Mesenchymal stem cell (in vitro differentiated cells and primary cell): ENCODE data around the gene TINCR.

Source experiments
- DNase-seq: peaks from one replicate; pipeline ENCODE4 v3.0.0-alpha.2; 2013
- H2AFZ ChIP-seq: one replicate; pipeline ENCODE4 v1.6.1; 2013; ENCODE audit warnings: low read depth, mild to moderate bottlenecking, control low read depth, inconsistent platforms, low read length, moderate library complexity
- H2AK5ac ChIP-seq: 2 replicates; pipeline ENCODE4 v1.6.1; 2013; ENCODE audit warnings: low read length, moderate library complexity, mild to moderate bottlenecking, inconsistent platforms; ENCODE audit not compliant: severe bottlenecking
- H2BK120ac ChIP-seq: one replicate; pipeline ENCODE4 v1.6.1; 2013; ENCODE audit warnings: low read depth, mild to moderate bottlenecking, inconsistent platforms, low read length, moderate library complexity
- H2BK12ac ChIP-seq, 2 experiments: one replicate each; pipeline ENCODE4 v1.6.1; 2013; ENCODE audit warnings: inconsistent platforms in 2 of 2, low read length in 2 of 2, mild to moderate bottlenecking in 2 of 2, moderate library complexity in 2 of 2, control low read depth in 1 of 2
- H2BK15ac ChIP-seq: one replicate; pipeline ENCODE4 v1.6.1; 2013; ENCODE audit warnings: mild to moderate bottlenecking, low read depth, inconsistent platforms; ENCODE audit not compliant: poor library complexity, severe bottlenecking
- H2BK5ac ChIP-seq: 2 replicates; pipeline ENCODE4 v1.6.1; 2013; ENCODE audit warnings: low read depth, mild to moderate bottlenecking, low read length, control low read depth, inconsistent platforms; ENCODE audit not compliant: poor library complexity, severe bottlenecking
- H3K14ac ChIP-seq, 2 experiments: one replicate each; pipeline ENCODE4 v1.6.1; 2013; ENCODE audit warnings: inconsistent platforms in 2 of 2, low read length in 2 of 2, control low read depth in 1 of 2, mild to moderate bottlenecking in 1 of 2, moderate library complexity in 1 of 2
- H3K18ac ChIP-seq, 2 experiments: one replicate each; pipeline ENCODE4 v1.6.1; 2013; ENCODE audit warnings: inconsistent platforms in 2 of 2, low read length in 2 of 2, control low read depth in 1 of 2, low read depth in 1 of 2, mild to moderate bottlenecking in 1 of 2
- H3K23ac ChIP-seq, 2 experiments: one replicate each; pipeline ENCODE4 v1.6.1; 2013; ENCODE audit warnings: inconsistent platforms in 2 of 2, low read length in 2 of 2, mild to moderate bottlenecking in 2 of 2, moderate library complexity in 2 of 2, control low read depth in 1 of 2
- H3K27ac ChIP-seq: 2 replicates; pipeline ENCODE4 v1.5.1; 2013; ENCODE audit warnings: mild to moderate bottlenecking, moderate library complexity, low read length, control low read depth, inconsistent platforms; ENCODE audit not compliant: poor library complexity, severe bottlenecking
- H3K27me3 ChIP-seq, 2 experiments: 2 replicates each; pipeline versions ENCODE4 v1.6.1 to v1.7.0; 2013; ENCODE audit warnings: low read length in 2 of 2, mild to moderate bottlenecking in 2 of 2, moderate library complexity in 2 of 2, control low read depth in 1 of 2, inconsistent platforms in 1 of 2; ENCODE audit not compliant: control insufficient read depth in 1 of 2, insufficient read depth in 1 of 2
- H3K36me3 ChIP-seq, 2 experiments: 2 replicates each; pipeline versions ENCODE4 v1.6.1 to v1.7.0; 2013; ENCODE audit warnings: low read length in 2 of 2, control low read depth in 1 of 2, inconsistent platforms in 1 of 2, low read depth in 1 of 2, mild to moderate bottlenecking in 1 of 2; ENCODE audit not compliant: insufficient read depth in 2 of 2, control insufficient read depth in 1 of 2
- H3K4ac ChIP-seq, 2 experiments: one replicate each; pipeline ENCODE4 v1.6.1; 2013; ENCODE audit warnings: inconsistent platforms in 2 of 2, low read length in 2 of 2, mild to moderate bottlenecking in 2 of 2, moderate library complexity in 2 of 2, control low read depth in 1 of 2, low read depth in 1 of 2
- H3K4me1 ChIP-seq: 2 replicates; pipeline ENCODE4 v1.6.1; 2013; ENCODE audit warnings: low read depth, low read length, control low read depth; ENCODE audit not compliant: control insufficient read depth, insufficient read depth
- H3K4me2 ChIP-seq: 2 replicates; pipeline ENCODE4 v1.6.1; 2013; ENCODE audit warnings: low read length, mild to moderate bottlenecking, inconsistent platforms; ENCODE audit not compliant: poor library complexity, severe bottlenecking
- H3K4me3 ChIP-seq, 2 experiments: 2 replicates each; pipeline versions ENCODE4 v1.5.1 to v1.7.0; 2013; ENCODE audit warnings: low read length in 2 of 2, mild to moderate bottlenecking in 2 of 2, control low read depth in 1 of 2, low read depth in 1 of 2; ENCODE audit not compliant: insufficient read depth in 1 of 2
- H3K79me1 ChIP-seq: replicated peaks from 2 replicates; pipeline ENCODE4 v1.6.1; 2013; ENCODE audit warnings: mild to moderate bottlenecking, control low read depth, low read length, inconsistent platforms; ENCODE audit not compliant: poor library complexity, severe bottlenecking
- H3K9ac ChIP-seq: 2 replicates; pipeline ENCODE4 v1.7.0; 2013; ENCODE audit warnings: mild to moderate bottlenecking, low read length, moderate library complexity
- H3K9me3 ChIP-seq: 2 replicates; pipeline ENCODE4 v1.7.0; 2013; ENCODE audit warnings: mild to moderate bottlenecking, low read length; ENCODE audit not compliant: control insufficient read depth
- H4K8ac ChIP-seq: one replicate; pipeline ENCODE4 v1.6.1; 2013; ENCODE audit warnings: inconsistent platforms, mild to moderate bottlenecking, low read length, moderate library complexity
- H4K91ac ChIP-seq: one replicate; pipeline ENCODE4 v1.6.1; 2013; ENCODE audit warnings: mild to moderate bottlenecking, low read length, inconsistent platforms
- WGBS: methylation state at CpG from one replicate; pipeline ENCODE4 v1.1.7; 2013; ENCODE audit warnings: mixed read lengths; 5-methylcytosine and 5-hydroxymethylcytosine counted together

TINCR gene

DNA sequence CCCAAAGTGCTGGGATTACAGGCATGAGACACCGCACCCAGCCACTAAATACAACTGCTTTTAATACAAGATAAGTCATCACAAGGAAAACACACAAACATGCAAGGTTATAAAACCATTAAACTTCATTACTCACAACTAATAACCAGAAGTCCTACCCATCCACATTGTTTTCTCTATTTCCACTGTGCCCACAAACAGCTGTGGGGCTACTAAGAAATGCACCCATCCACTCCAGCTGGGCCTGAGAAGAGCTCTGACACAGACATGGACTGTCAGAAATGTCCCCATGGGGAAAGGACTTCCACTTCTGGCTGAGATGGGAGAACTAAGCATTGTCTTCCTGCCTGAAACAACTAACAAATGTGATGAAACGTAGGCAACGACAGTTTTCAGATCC, 37.6 kb upstream of the TINCR start:
- H3K4ac ChIP-seq, result no peak overlapping the region
- no peak overlapping the region for H2BK12ac ChIP-seq
- WGBS, result 97% methylated on average over 3 of the region's 3 CpGs

DNA sequence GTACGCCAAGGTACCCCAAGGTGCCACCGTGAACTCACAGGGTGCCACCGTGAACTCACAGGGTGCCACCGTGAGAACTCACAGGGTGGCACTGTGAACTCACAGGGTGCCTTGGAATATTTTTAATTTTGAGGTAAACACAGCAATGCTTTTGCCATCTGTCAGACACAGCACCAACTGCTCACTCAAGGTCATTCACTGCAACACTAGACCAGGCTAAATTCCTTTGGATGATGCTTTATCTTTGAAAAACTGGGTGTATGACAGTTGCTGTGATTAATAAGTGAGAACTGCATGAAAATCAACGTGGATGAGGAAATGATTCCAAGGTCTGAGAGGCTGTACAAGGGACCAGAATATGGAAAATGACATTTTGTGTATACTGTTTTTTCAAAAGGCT, 35.9 kb upstream of the TINCR start:
- peaks cover 48% of the 10 kb centered on the region for H3K79me1 ChIP-seq
- no peak overlapping the region for H3K23ac ChIP-seq
- no peaks in the 10 kb centered on the region for H3K4me1 ChIP-seq
- no peak overlapping the region for H3K4me2 ChIP-seq
- no peak overlapping the region for H3K4ac ChIP-seq
- no peak overlapping the region for H2BK120ac ChIP-seq
- H3K14ac ChIP-seq, result no peak overlapping the region
- no peak overlapping the region for H2AFZ ChIP-seq
- no peak overlapping the region for H4K8ac ChIP-seq
- H3K36me3 ChIP-seq, result peaks cover 67 to 90% of the 10 kb centered on the region in 2 experiments
- no peak overlapping the region for H3K18ac ChIP-seq
- H2BK5ac ChIP-seq, result no peak overlapping the region
- no peak overlapping the region for H2BK15ac ChIP-seq
- no peak overlapping the region for H3K4me3 ChIP-seq
- no peak for DNase-seq
- no peak overlapping the region for H2AK5ac ChIP-seq
- H2BK12ac ChIP-seq, result no peak overlapping the region
- no peak overlapping the region for H4K91ac ChIP-seq
- no peak overlapping the region for H3K27ac ChIP-seq
- no peak overlapping the region for H3K9ac ChIP-seq
- 92% methylated on average over 5 of the region's 5 CpGs for WGBS
- H3K27me3 ChIP-seq, result no peaks in the 10 kb centered on the region
- no peaks in the 10 kb centered on the region for H3K9me3 ChIP-seq

More for the DNA sequence above, 37.6 kb upstream of the TINCR start:
- Histone ChIP-seq H3K27me3 (no peaks in the 10 kb centered on the region), H3K18ac (no peak overlapping the region), H2AK5ac (no peak overlapping the region), H3K79me1 (peaks cover 43% of the 10 kb centered on the region), H4K8ac (no peak overlapping the region), H3K4me3 (no peak overlapping the region), H2BK120ac (no peak overlapping the region), H3K9ac (no peak overlapping the region), H2BK15ac (no peak overlapping the region), H2BK5ac (no peak overlapping the region), H3K23ac (peak overlapping the region in 1 of 2 experiments; percentile 22), H3K14ac (no peak overlapping the region), H3K36me3 (peaks cover 66 to 89% of the 10 kb centered on the region in 2 experiments), H4K91ac (no peak overlapping the region), H3K9me3 (no peaks in the 10 kb centered on the region), H3K27ac (no peak overlapping the region), H3K4me2 (no peak overlapping the region), H3K4me1 (no peaks in the 10 kb centered on the region), H2AFZ (no peak overlapping the region)
- no peak for DNase-seq

DNA sequence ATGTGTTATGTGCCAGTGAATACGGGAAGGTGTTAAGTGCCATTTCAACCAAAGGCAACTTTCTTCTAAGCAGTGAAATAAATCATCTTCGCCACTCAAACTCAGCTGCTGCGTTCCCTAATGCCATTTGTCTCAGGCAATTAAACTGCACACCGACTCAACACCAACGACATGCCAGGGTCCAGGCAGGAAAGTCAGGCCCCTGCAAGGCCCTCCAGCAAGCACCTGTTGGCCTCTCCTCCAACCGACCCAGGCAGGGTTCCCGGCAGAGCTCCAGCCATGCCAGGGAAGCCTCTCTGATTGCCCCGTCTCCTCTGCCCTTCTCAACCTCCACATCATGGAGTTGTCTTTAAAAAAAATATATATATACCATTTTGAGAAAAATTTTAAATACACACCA, 33.0 kb upstream of the TINCR start:
- Histone ChIP-seq H2AK5ac (no peak overlapping the region), H2BK5ac (no peak overlapping the region), H3K27ac (no peak overlapping the region), H2BK120ac (no peak overlapping the region), H3K18ac (no peak overlapping the region), H3K9me3 (no peaks in the 10 kb centered on the region), H3K4me1 (no peaks in the 10 kb centered on the region), H3K4me3 (no peak overlapping the region), H2BK15ac (no peak overlapping the region), H3K4me2 (no peak overlapping the region), H2AFZ (no peak overlapping the region), H3K14ac (no peak overlapping the region), H3K9ac (no peak overlapping the region), H4K91ac (no peak overlapping the region), H3K27me3 (no peaks in the 10 kb centered on the region), H4K8ac (no peak overlapping the region), H3K4ac (no peak overlapping the region), H3K79me1 (peaks cover 39% of the 10 kb centered on the region), H2BK12ac (no peak overlapping the region), H3K23ac (no peak overlapping the region), H3K36me3 (peaks cover 77 to 92% of the 10 kb centered on the region in 2 experiments)
- WGBS, result 95% methylated on average over 6 of the region's 8 CpGs
- no peak for DNase-seq

DNA sequence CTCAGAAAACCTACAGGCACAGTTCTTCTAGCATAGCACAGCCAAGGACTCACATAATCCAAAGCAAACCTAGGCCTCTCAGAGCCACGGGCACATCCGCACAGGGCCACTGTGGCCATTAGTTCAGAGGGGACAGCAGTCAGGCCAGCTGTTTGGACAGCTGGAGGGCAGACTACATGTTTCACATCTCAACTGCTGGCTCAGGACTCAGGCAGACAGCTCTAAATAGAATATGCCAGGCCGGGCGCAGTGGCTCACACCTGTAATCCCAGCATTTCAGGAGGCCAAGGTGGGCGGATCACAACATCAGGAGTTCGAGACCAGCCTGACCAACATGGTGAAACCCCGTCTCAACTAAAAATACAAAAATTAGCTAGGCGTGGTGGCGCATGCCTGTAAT, 28.0 kb upstream of the TINCR start:
- Histone ChIP-seq H4K8ac (no peak overlapping the region), H2BK15ac (no peak overlapping the region), H3K27ac (no peak overlapping the region), H3K9ac (no peak overlapping the region), H3K4me1 (peaks cover under 1% of the 10 kb centered on the region), H3K9me3 (no peaks in the 10 kb centered on the region), H4K91ac (no peak overlapping the region), H3K4me2 (no peak overlapping the region), H3K4me3 (no peak overlapping the region), H3K27me3 (no peaks in the 10 kb centered on the region), H2BK120ac (no peak overlapping the region), H3K36me3 (peaks cover 91 to 97% of the 10 kb centered on the region in 2 experiments), H2AFZ (no peak overlapping the region), H3K4ac (no peak overlapping the region), H2BK5ac (no peak overlapping the region), H3K14ac (no peak overlapping the region), H3K23ac (no peak overlapping the region), H2BK12ac (no peak overlapping the region), H3K18ac (no peak overlapping the region), H2AK5ac (no peak overlapping the region), H3K79me1 (peaks cover 40% of the 10 kb centered on the region)
- 98% methylated on average over 9 of the region's 9 CpGs for WGBS
- DNase-seq, result no peak
